ENCODE data around the gene CCNI. TPM values are rescaled to one million over a fixed set of nuclear protein-coding genes. Genes with fewer than 3 reads are reported as not detected.

The CCNI gene
- total and polyA plus RNA-seq, 2 experiments from 2014 or later: 121 to 166 TPM

DNA sequence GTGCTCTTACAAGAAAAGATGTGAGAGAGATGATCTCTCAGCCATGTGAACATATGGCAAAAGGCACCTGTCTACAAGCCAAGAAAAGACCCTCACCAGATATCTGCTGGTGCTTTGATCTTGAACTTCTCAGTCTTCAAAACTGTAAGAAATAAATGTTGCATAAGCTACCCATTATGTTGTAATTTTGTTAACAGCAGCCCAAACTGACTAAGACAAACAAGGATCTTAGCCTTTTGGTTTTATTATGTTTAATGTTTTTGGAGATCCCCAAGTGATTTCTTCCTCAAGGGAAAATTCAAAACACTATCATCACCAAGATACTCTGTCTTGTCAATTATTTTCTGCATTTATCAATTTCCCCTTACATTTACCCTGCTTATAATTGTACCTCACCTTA lies 21.8 kb upstream of the CCNI start:
- Histone ChIP-seq H4K20me1 (ENCODE audit: insufficient read depth) (no peaks in the 10 kb centered on the region), H3K9me2 (ENCODE audit: insufficient read depth) (no peaks in the 10 kb centered on the region), H3F3A (ENCODE audit: insufficient read depth) (peaks cover 9% of the 10 kb centered on the region; the same call in 1 of the 2 replicates), H3K27me3 (replicated peaks; ENCODE audit: insufficient read depth) (no peaks in the 10 kb centered on the region), H3K36me3 (ENCODE audit: low read depth) (no peaks in the 10 kb centered on the region), H3K4me2 (ENCODE audit: unreplicated experiment) (no peak overlapping the region), H3K9me3 (ENCODE audit: low read depth) (no peaks in the 10 kb centered on the region), H3K9ac (no peak overlapping the region), H3K79me2 (ENCODE audit: insufficient read depth) (no peaks in the 10 kb centered on the region), H2AFZ (no peak overlapping the region), H3K4me1 (ENCODE audit: insufficient read depth) (peaks cover 25% of the 10 kb centered on the region), H3K27ac (no peak overlapping the region), H3K4me3 (no peak overlapping the region)
- no peak for DNase-seq
- no peak for TF ChIP-seq EZH2phosphoT487 (IDR thresholded peaks at IDR 0.05; ENCODE audit: insufficient read depth, low read depth)
- TF ChIP-seq EZH2 (IDR thresholded peaks at IDR 0.05; ENCODE audit: insufficient read depth, poor library complexity, severe bottlenecking): no peak
- in situ Hi-C loops (cut with MboI): loop anchor here (10.0 kb wide), 1 partner anchor 107 kb away; no protein-coding TSS in a partner anchor

DNA sequence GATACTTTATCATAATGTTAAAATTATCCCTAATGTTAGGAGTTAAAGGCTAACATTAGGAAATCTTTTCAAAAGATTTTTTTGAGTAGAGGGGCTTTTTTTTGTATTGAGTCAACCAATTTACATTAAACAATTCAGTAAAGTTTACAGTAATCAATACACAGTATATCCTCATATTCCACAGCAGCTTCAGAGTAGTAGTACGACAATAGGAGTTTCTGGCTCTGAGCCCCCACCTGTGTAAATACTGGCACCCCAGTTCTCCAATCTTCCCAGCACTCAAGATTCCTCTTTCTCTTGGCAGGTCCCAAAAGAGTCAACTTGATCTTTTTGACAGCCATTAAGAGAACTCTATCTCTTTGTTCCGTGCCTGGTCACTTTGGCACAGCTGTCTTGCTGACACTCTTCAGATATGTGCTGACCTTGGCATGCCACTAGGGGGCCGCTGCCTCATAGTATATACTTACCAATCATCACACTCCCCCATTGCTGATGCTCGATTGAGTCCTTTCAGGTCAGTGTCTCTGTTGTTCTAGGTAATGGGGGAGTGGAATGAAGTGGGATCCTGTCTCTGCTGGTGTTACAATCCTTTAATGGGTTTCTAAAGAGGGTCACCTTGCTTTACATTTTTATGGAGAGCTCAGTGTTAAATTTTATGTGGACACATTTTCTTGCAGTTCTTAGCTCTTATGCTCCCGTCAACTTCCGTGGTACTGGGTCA lies 19.5 kb upstream of the CCNI start:
- TF ChIP-seq EZH2 (IDR thresholded peaks at IDR 0.05; ENCODE audit: insufficient read depth, poor library complexity, severe bottlenecking) (no peak), EZH2phosphoT487 (IDR thresholded peaks at IDR 0.05; ENCODE audit: insufficient read depth, low read depth) (no peak)
- Histone ChIP-seq H3K79me2 (ENCODE audit: insufficient read depth) (no peaks in the 10 kb centered on the region), H3K27me3 (replicated peaks; ENCODE audit: insufficient read depth) (no peaks in the 10 kb centered on the region), H3K9ac (no peak overlapping the region), H4K20me1 (ENCODE audit: insufficient read depth) (no peaks in the 10 kb centered on the region), H3K36me3 (ENCODE audit: low read depth) (no peaks in the 10 kb centered on the region), H3K4me1 (ENCODE audit: insufficient read depth) (peaks cover 27% of the 10 kb centered on the region), H2AFZ (peak overlapping the region; percentile 51), H3K9me3 (ENCODE audit: low read depth) (no peaks in the 10 kb centered on the region), H3K4me3 (no peak overlapping the region), H3K27ac (no peak overlapping the region), H3K4me2 (ENCODE audit: unreplicated experiment) (no peak overlapping the region), H3K9me2 (ENCODE audit: insufficient read depth) (no peaks in the 10 kb centered on the region), H3F3A (ENCODE audit: insufficient read depth) (peaks cover 10% of the 10 kb centered on the region; the same call in 1 of the 2 replicates)
- 35 to 36% methylated on average over 6 of the region's 6 CpGs for WGBS, 2 experiments (ENCODE audit: low coverage in 1 of 2, low lambda C conversion rate in 2 of 2, missing lambda C conversion rate in 2 of 2)
- in situ Hi-C loops (cut with MboI): loop anchor here (10.0 kb wide), 1 partner anchor 110 kb away; no protein-coding TSS in a partner anchor
- DNase-seq: peak; percentile 80

DNA sequence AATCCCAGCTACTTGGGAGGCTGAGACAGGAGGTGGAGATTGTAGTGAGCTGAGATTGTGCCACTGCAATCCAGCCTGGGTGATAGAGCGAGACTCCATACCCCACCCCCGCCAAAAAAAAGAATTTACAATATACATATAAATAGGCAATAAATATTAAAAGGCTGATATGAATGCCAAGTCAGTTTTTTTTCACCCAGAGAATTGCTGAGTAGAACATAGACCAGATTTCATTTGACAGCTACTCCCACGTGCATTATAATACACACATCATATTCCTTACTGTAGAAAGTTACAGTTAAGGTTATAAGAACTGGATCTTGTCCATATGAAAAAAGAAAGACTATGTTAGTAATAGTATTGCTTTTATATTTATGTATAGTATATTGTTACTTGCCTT lies 18.7 kb upstream of the CCNI start:
- Histone ChIP-seq H3K9me2 (ENCODE audit: insufficient read depth) (no peaks in the 10 kb centered on the region), H3F3A (ENCODE audit: insufficient read depth) (peaks cover 10% of the 10 kb centered on the region; the same call in 1 of the 2 replicates), H3K79me2 (ENCODE audit: insufficient read depth) (no peaks in the 10 kb centered on the region), H3K4me3 (no peak overlapping the region), H3K9ac (no peak overlapping the region), H4K20me1 (ENCODE audit: insufficient read depth) (no peaks in the 10 kb centered on the region), H3K36me3 (ENCODE audit: low read depth) (no peaks in the 10 kb centered on the region), H3K9me3 (ENCODE audit: low read depth) (no peaks in the 10 kb centered on the region), H3K27ac (no peak overlapping the region), H3K4me1 (ENCODE audit: insufficient read depth) (peaks cover 27% of the 10 kb centered on the region), H2AFZ (no peak overlapping the region), H3K27me3 (replicated peaks; ENCODE audit: insufficient read depth) (no peaks in the 10 kb centered on the region), H3K4me2 (ENCODE audit: unreplicated experiment) (no peak overlapping the region)
- 82 to 87% methylated on average over 3 of the region's 3 CpGs for WGBS, 2 experiments (ENCODE audit: low coverage in 1 of 2, low lambda C conversion rate in 2 of 2, missing lambda C conversion rate in 2 of 2)
- in situ Hi-C loops (cut with MboI): loop anchor here (10.0 kb wide), 1 partner anchor 110 kb away; no protein-coding TSS in a partner anchor
- DNase-seq: no peak
- TF ChIP-seq EZH2 (IDR thresholded peaks at IDR 0.05; ENCODE audit: insufficient read depth, poor library complexity, severe bottlenecking) (no peak), EZH2phosphoT487 (IDR thresholded peaks at IDR 0.05; ENCODE audit: insufficient read depth, low read depth) (no peak)

DNA sequence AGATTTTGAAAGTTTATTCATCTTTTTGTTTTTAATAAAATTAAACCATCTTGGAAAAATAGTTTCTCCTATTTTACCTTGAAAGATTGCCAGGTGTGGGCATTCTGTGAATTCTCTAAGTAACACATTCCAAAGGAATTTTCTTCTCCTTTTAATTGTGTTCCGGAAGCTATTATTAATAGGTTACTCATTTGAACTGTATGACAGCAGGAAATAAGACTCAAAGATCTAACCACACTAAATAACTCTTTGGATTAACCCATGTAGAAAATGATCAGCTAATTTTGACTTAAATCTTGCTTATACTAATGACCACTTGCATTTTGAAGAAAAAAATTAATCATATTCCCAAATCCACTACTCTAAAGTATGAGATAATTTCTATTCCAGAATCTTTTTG lies 17.6 kb upstream of the CCNI start:
- H3K4me3 ChIP-seq: peak overlapping the region; percentile 19
- H3K4me2 ChIP-seq (ENCODE audit: unreplicated experiment): peak overlapping the region; percentile 51
- peak overlapping the region; percentile 39 for H3K9ac ChIP-seq
- peaks cover 10% of the 10 kb centered on the region; the same call in 1 of the 2 replicates for H3F3A ChIP-seq (ENCODE audit: insufficient read depth)
- no peaks in the 10 kb centered on the region for H3K9me2 ChIP-seq (ENCODE audit: insufficient read depth)
- in situ Hi-C loops (cut with MboI): loop anchor here (10.0 kb wide), 1 partner anchor 111 kb away; no protein-coding TSS in a partner anchor
- no peaks in the 10 kb centered on the region for H3K27me3 ChIP-seq (replicated peaks; ENCODE audit: insufficient read depth)
- peaks cover 27% of the 10 kb centered on the region for H3K4me1 ChIP-seq (ENCODE audit: insufficient read depth)
- no peaks in the 10 kb centered on the region for H3K9me3 ChIP-seq (ENCODE audit: low read depth)
- H2AFZ ChIP-seq: peak overlapping the region; percentile 47
- H3K36me3 ChIP-seq (ENCODE audit: low read depth): no peaks in the 10 kb centered on the region
- H3K27ac ChIP-seq: peak overlapping the region; percentile 68
- peak; percentile 65 for DNase-seq
- TF ChIP-seq EZH2phosphoT487 (IDR thresholded peaks at IDR 0.05; ENCODE audit: insufficient read depth, low read depth) (no peak), EZH2 (IDR thresholded peaks at IDR 0.05; ENCODE audit: insufficient read depth, poor library complexity, severe bottlenecking) (no peak)
- no peaks in the 10 kb centered on the region for H4K20me1 ChIP-seq (ENCODE audit: insufficient read depth)
- no peaks in the 10 kb centered on the region for H3K79me2 ChIP-seq (ENCODE audit: insufficient read depth)
- 2 to 8% methylated on average over 1 of the region's 1 CpG for WGBS, 2 experiments (ENCODE audit: low coverage in 1 of 2, low lambda C conversion rate in 2 of 2, missing lambda C conversion rate in 2 of 2)
